Coronary artery (tissue), 2 donors: Measurements from ENCODE around the gene ADARB2.

Experiments used
- DNase-seq: peaks from one replicate; pipeline ENCODE4 v3.0.0-alpha.2; 2017; ENCODE audit warnings: low spot score
- H3K27ac ChIP-seq, 2 donors: fragments of 200-600 bp; sonication (generic); one replicate each; pipeline ENCODE4 v1.5.1; 2016 to 2019
- H3K4me3 ChIP-seq: fragments of 200-600 bp; sonication (generic); 2 replicates; pipeline ENCODE4 v1.5.1; 2016; ENCODE audit warnings: mild to moderate bottlenecking, moderate library complexity
- CTCF ChIP-seq: fragments of 200-600 bp; sonication (generic); IDR thresholded peaks from one replicate; pipeline ENCODE4 v1.5.1; 2019; ENCODE audit warnings: antibody characterized with exemption

Gene ADARB2

DNA sequence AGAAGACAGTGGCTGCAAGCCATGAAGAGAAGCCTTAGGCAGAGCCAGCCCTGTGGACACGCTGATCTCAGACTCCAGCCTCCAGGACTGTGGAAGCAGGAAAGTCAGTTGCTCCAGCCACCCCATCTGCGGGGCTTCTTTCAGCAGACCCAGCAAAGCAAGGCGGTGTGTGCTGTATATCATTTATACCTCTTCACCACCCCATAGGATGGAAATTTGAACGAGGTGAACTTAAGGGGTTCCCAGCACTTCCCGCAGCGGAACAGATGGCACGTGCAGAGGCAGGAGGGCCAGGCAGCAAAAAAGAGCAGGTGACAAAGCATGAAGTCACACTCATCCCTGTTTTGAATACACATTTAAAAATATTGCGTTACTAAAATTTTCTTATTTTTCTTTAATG is 159.4 kb downstream of the ADARB2 start:
- Histone ChIP-seq H3K4me3 (no peak overlapping the region), H3K27ac (no peak overlapping the region)
- DNase-seq = no peak
- TF ChIP-seq CTCF = no peak

- H3K27ac ChIP-seq = no peak overlapping the region
- H3K4me3 ChIP-seq = no peak overlapping the region
- no peak for TF ChIP-seq CTCF
- DNase-seq = no peak
Observed at GRCh38 chr10:1577373-1577770, 160.0 kb downstream of the ADARB2 start.

DNA sequence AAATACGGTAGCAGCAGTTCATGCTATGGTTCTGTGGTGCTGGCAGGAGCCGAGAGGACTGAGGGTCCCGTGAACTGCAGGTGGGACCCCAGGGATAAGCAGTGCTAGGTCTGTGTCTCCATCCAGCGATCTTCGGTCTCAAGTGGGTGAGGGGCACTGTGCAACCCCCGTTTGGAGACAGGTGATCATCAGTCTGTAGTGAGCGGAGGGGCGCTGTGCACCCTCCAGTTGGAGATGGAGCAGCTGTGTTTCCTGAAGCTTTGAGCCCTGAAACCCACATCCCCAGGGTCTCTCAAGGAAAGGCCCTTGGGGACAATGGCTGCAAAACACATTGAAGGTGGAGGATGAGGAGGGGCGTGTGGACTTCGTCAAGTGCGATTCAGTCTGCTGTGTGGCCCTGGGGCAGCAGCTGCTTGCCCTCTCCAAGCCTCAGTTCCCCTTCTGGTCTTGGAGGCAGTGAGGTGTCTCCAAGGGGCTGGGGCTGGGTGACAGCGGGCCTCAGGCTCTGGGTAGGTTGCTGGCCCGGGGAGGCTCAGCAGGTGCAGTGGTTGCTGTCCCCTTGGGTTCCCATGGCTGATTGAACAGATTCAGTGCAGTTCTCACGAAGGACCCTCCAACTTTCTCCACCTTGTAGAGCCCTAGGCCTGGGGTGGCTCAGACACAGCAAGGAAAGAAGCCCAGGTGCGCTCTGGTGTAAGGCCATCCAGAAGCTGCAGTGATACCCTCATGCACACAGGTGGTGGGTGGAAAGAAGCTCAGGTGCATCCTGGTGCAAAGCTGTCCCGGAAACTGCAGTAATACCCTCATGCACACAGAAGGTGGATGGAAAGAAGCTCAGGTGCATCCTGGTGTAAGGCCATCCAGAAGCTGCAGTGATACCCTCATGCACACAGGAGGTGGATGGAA is 160.6 kb downstream of the ADARB2 start:
- no peak for TF ChIP-seq CTCF

GRCh38 chr10:1575481-1576244 is 161.7 kb downstream of the ADARB2 start:
- no peak for TF ChIP-seq CTCF
- H3K4me3 ChIP-seq = no peak overlapping the region
- H3K27ac ChIP-seq = no peak overlapping the region
- DNase-seq = no peak

More for the DNA sequence above, 160.6 kb downstream of the ADARB2 start:
- DNase-seq = no peak
- Histone ChIP-seq H3K27ac (no peak overlapping the region), H3K4me3 (no peak overlapping the region)

- TF ChIP-seq CTCF = no peak
- Histone ChIP-seq H3K4me3 (no peak overlapping the region), H3K27ac (no peak overlapping the region)
- DNase-seq = no peak
Observed at GRCh38 chr10:1574719-1575118, 162.6 kb downstream of the ADARB2 start.

GRCh38 chr10:1573981-1574380 is 163.3 kb downstream of the ADARB2 start:
- TF ChIP-seq CTCF = no peak
- H3K27ac ChIP-seq = no peak overlapping the region

More at GRCh38 chr10:1573981-1574380, 163.3 kb downstream of the ADARB2 start:
- no peak overlapping the region for H3K4me3 ChIP-seq
- DNase-seq = no peak
